Brain microvascular endothelial cell (primary cell): ENCODE data around the gene FOXN1.
"Not testable (repeated sequence)": the region's sequence is repeated elsewhere in the genome, so short reads cannot be mapped to it uniquely, and the experiment has no call there.

Experiments
- DNase-seq: peaks from one replicate; pipeline ENCODE4 v3.0.0-alpha.2; 2020
- H3K27ac ChIP-seq: fragments of 250-450 bp; sonication (Bioruptor Pico); 2 replicates; pipeline ENCODE4 v1.5.1; 2020; ENCODE audit warnings: mild to moderate bottlenecking, moderate library complexity
- H3K27me3 ChIP-seq: fragments of 250-450 bp; sonication (Bioruptor Pico); replicated peaks from 2 replicates; pipeline ENCODE4 v1.5.1; 2020; ENCODE audit warnings: mild to moderate bottlenecking
- H3K36me3 ChIP-seq: fragments of 250-450 bp; sonication (Bioruptor Pico); replicated peaks from 2 replicates; pipeline ENCODE4 v1.5.1; 2020; ENCODE audit warnings: mild to moderate bottlenecking
- H3K4me3 ChIP-seq: 2 replicates; pipeline ENCODE4 v1.5.1; 2011; ENCODE audit warnings: low read depth, mild to moderate bottlenecking, control low read depth, low read length, moderate library complexity
- in situ Hi-C: cut with HindIII; loops from 2 replicates; pipeline ENCODE4 v1.10.0; 2017; ENCODE audit warnings: low sequenced_read_pairs, low pct_ligation_motif_present
- TF ChIP-seq, protein P1 (sequence below): IDR thresholded peaks from 2 replicates; pipeline ENCODE4 v1.5.1; 2011; ENCODE audit warnings: low read depth, mild to moderate bottlenecking, moderate library complexity, low read length, control low read depth, inconsistent platforms; ENCODE audit errors: missing control alignments

The FOXN1 gene

DNA sequence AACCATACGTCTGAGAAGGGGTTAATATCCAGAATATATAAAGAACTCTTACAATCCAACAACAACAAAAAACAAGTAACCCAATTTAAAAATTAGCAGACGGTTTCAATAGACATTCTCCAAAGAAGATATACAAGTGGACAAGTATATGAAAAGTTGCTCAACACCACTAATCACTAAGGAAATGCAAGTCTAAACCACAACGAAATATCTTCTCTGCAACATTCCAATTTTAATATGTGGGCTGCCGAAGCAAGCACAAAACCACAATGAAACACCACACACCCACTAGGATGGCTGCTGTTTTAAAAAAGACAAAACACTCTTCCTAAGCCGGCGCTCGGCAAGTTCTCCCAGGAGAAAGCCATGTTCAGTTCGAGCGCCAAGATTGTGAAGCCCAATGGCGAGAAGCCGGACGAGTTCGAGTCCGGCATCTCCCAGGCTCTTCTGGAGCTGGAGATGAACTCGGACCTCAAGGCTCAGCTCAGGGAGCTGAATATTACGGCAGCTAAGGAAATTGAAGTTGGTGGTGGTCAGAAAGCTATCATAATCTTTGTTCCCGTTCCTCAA lies 38.6 kb upstream of the FOXN1 start:
- peak; percentile 61 for DNase-seq
- no peak overlapping the region for H3K27ac ChIP-seq
- TF ChIP-seq, protein P1, sequence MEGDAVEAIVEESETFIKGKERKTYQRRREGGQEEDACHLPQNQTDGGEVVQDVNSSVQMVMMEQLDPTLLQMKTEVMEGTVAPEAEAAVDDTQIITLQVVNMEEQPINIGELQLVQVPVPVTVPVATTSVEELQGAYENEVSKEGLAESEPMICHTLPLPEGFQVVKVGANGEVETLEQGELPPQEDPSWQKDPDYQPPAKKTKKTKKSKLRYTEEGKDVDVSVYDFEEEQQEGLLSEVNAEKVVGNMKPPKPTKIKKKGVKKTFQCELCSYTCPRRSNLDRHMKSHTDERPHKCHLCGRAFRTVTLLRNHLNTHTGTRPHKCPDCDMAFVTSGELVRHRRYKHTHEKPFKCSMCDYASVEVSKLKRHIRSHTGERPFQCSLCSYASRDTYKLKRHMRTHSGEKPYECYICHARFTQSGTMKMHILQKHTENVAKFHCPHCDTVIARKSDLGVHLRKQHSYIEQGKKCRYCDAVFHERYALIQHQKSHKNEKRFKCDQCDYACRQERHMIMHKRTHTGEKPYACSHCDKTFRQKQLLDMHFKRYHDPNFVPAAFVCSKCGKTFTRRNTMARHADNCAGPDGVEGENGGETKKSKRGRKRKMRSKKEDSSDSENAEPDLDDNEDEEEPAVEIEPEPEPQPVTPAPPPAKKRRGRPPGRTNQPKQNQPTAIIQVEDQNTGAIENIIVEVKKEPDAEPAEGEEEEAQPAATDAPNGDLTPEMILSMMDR, result no peak
- no peak overlapping the region for H3K4me3 ChIP-seq
- in situ Hi-C loops, result no loop called here
- no peaks in the 10 kb centered on the region for H3K36me3 ChIP-seq
- H3K27me3 ChIP-seq, result peaks cover 5% of the 10 kb centered on the region

DNA sequence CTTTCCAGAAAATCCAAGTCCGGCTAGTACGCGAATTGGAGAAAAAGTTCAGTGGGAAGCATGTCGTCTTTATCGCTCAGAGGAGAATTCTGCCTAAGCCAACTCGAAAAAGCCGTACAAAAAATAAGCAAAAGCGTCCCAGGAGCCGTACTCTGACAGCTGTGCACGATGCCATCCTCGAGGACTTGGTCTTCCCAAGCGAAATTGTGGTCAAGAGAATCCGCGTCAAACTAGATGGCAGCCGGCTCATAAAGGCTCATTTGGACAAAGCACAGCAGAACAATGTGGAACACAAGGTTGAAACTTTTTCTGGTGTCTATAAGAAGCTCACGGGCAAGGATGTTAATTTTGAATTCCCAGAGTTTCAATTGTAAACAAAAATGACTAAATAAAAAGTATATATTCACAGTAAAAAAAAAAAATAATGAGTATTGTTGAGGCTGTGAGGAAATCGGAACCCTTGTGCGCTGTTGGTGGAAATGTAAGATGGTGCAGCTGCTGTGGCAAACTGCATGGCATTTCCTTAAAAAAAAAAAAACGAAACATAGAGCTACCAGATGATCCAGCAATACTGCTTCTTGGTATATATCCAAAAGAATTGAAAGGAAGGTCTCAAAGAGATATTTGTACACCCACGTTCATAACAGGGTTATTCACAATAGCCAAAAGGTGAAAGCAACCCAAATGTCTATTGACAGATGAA lies 38.0 kb upstream of the FOXN1 start:
- not testable (repeated sequence) for H3K27me3 ChIP-seq

DNA sequence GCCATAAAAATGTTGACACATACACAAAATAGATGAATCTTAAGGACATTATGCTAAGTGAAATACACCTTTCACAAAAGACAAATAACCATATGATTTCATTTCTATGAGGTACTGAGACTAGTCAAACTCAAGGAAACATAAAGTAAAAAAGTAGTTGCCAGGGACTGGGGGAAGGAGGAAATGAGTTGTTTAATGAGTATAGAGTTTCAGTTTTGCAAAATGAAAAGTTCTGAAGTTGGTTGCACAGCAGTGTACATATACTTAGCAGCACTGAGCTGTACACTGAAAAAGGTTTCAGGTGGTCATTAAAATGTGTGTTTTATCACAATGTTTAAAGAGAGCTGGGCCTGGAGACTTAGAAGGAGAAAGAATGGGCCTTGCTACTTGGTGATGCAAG lies 37.4 kb upstream of the FOXN1 start:
- peaks cover 7% of the 10 kb centered on the region for H3K27me3 ChIP-seq
- no peak overlapping the region for H3K4me3 ChIP-seq
- in situ Hi-C loops, result no loop called here
- DNase-seq, result no peak
- H3K27ac ChIP-seq, result no peak overlapping the region
- H3K36me3 ChIP-seq, result no peaks in the 10 kb centered on the region
- TF ChIP-seq, protein P1, result no peak

More for the DNA sequence above, 38.0 kb upstream of the FOXN1 start:
- H3K4me3 ChIP-seq, H3K36me3 ChIP-seq, in situ Hi-C loops, H3K27ac ChIP-seq, DNase-seq: not testable (repeated sequence)

DNA sequence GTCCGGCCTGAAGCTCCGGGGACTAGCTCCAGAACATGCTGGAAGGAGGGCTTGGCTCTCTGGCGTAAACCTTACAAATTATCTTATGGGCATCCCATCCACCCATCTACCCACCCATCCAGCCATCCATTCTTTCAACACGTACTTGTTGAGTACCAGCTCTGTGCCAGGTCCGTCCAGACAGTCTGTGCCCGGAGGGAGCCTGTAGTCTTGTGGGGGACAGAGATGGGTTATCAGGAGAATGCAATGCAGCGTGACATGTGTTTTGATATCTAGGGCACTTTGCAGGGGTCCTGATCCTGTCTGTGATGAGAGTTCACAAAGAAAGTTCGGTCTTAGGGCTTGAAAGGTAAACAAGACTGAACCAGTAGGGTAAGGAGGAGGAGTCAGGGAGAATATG lies 36.8 kb upstream of the FOXN1 start:
- DNase-seq, result no peak
- H3K4me3 ChIP-seq, result no peak overlapping the region
- in situ Hi-C loops, result no loop called here
- H3K27me3 ChIP-seq, result peaks cover 8% of the 10 kb centered on the region
- H3K27ac ChIP-seq, result no peak overlapping the region
- TF ChIP-seq, protein P1, result no peak
- no peaks in the 10 kb centered on the region for H3K36me3 ChIP-seq

DNA sequence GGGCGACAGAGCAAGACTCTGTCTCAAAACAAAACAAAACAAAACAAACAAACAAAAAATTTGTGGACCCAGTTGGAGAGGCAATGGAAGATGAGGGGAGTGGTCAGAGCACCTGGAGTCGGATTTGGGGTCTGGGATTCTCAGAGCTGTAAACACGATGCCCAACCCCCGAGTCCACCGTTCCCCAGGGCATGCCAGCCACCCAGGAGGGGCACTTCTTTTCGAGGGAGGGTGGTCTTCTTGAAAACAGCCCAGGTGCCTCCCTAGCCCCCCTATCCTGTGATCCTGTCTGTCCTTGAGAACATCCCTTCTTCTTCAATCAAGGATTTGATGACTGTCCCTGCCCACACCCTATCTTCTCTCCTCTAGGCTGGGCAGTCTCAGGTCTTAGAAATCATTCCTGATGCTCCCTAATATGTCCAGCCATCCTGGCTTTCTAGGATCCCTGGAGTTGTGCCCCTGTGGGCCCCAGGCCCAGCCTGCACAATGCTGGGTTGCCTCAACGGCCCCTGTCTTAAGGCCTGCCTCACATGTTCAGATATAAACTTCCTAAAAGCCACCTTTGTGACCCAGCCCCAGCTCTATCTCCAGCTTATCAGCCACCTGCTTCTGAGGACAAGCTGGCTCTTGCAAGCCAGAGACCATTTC lies 35.8 kb upstream of the FOXN1 start:
- DNase-seq, result no peak
- TF ChIP-seq, protein P1, result no peak
- Histone ChIP-seq H3K36me3 (no peaks in the 10 kb centered on the region), H3K27ac (no peak overlapping the region), H3K27me3 (peaks cover 8% of the 10 kb centered on the region), H3K4me3 (no peak overlapping the region)
- in situ Hi-C loops, result no loop called here

DNA sequence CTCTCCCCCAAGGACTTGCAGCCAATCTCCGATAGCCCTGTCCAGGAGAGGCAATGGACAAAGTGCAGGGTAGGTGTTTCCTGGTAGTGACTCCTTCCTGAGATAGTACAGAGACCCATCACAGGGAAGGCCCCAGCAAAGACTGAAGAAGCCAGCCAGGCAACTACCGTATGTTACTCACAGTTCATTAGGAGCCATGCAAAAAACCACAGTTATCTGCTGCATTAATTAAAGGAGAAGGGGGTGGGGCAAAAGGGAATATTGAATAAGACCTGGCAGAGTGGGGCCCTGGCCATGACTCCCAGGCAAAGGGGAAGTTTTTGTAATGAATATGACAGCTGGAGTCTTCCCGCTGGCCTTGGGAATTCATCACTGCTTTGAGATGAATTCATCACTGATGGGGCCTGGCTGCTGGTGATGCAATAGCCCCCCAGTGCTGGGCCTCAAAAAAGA lies 35.2 kb upstream of the FOXN1 start:
- TF ChIP-seq, protein P1, result no peak
- peaks cover 8% of the 10 kb centered on the region for H3K27me3 ChIP-seq
- H3K36me3 ChIP-seq, result no peaks in the 10 kb centered on the region
- no peak overlapping the region for H3K27ac ChIP-seq
- DNase-seq, result no peak
- in situ Hi-C loops, result no loop called here
- no peak overlapping the region for H3K4me3 ChIP-seq
